ENCODE data around the gene SLAMF9.

GRCh38 chr1:159947942-159948341 is 6.1 kb downstream of the SLAMF9 start:
- TF ChIP-seq, protein P1, sequence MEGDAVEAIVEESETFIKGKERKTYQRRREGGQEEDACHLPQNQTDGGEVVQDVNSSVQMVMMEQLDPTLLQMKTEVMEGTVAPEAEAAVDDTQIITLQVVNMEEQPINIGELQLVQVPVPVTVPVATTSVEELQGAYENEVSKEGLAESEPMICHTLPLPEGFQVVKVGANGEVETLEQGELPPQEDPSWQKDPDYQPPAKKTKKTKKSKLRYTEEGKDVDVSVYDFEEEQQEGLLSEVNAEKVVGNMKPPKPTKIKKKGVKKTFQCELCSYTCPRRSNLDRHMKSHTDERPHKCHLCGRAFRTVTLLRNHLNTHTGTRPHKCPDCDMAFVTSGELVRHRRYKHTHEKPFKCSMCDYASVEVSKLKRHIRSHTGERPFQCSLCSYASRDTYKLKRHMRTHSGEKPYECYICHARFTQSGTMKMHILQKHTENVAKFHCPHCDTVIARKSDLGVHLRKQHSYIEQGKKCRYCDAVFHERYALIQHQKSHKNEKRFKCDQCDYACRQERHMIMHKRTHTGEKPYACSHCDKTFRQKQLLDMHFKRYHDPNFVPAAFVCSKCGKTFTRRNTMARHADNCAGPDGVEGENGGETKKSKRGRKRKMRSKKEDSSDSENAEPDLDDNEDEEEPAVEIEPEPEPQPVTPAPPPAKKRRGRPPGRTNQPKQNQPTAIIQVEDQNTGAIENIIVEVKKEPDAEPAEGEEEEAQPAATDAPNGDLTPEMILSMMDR (conservative IDR thresholded peaks at IDR 0.05; ENCODE audit: low read length): no peak
- TF ChIP-seq EZH2phosphoT487 (IDR thresholded peaks at IDR 0.05; ENCODE audit: borderline replicate concordance): no peak
